ENCODE measurements around the gene MBNL3.

The MBNL3 gene

GRCh38 chrX:132486599-132487178 is 2.1 kb downstream of the MBNL3 start:
- no peak overlapping the region for H3K27ac ChIP-seq (ENCODE audit: low read length)
- TF ChIP-seq, protein P1, sequence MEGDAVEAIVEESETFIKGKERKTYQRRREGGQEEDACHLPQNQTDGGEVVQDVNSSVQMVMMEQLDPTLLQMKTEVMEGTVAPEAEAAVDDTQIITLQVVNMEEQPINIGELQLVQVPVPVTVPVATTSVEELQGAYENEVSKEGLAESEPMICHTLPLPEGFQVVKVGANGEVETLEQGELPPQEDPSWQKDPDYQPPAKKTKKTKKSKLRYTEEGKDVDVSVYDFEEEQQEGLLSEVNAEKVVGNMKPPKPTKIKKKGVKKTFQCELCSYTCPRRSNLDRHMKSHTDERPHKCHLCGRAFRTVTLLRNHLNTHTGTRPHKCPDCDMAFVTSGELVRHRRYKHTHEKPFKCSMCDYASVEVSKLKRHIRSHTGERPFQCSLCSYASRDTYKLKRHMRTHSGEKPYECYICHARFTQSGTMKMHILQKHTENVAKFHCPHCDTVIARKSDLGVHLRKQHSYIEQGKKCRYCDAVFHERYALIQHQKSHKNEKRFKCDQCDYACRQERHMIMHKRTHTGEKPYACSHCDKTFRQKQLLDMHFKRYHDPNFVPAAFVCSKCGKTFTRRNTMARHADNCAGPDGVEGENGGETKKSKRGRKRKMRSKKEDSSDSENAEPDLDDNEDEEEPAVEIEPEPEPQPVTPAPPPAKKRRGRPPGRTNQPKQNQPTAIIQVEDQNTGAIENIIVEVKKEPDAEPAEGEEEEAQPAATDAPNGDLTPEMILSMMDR (IDR thresholded peaks at IDR 0.05; ENCODE audit: low read depth, low read length), result no peak
- TF ChIP-seq EZH2phosphoT487 (IDR thresholded peaks at IDR 0.05; ENCODE audit: low read depth), result no peak
- H4K20me1 ChIP-seq (ENCODE audit: insufficient read depth, low read length), result no peaks in the 10 kb centered on the region
- H3K9me3 ChIP-seq (ENCODE audit: insufficient read depth, low read length), result no peaks in the 10 kb centered on the region
- no peaks in the 10 kb centered on the region for H3K27me3 ChIP-seq (ENCODE audit: low read depth, low read length)
- no peak overlapping the region for H2AFZ ChIP-seq (ENCODE audit: low read depth, low read length)
- H3K36me3 ChIP-seq (replicated peaks; ENCODE audit: low read depth, low read length), result no peaks in the 10 kb centered on the region
- peaks cover 12% of the 10 kb centered on the region for H3K4me1 ChIP-seq (ENCODE audit: low read length)
- no peak overlapping the region for H3K9ac ChIP-seq (ENCODE audit: low read length)
- no peak overlapping the region for H3K4me3 ChIP-seq (ENCODE audit: low read length)
- H3K79me2 ChIP-seq (ENCODE audit: low read length), result peaks cover 32% of the 10 kb centered on the region
- H3K4me2 ChIP-seq (ENCODE audit: low read length), result no peak overlapping the region

DNA sequence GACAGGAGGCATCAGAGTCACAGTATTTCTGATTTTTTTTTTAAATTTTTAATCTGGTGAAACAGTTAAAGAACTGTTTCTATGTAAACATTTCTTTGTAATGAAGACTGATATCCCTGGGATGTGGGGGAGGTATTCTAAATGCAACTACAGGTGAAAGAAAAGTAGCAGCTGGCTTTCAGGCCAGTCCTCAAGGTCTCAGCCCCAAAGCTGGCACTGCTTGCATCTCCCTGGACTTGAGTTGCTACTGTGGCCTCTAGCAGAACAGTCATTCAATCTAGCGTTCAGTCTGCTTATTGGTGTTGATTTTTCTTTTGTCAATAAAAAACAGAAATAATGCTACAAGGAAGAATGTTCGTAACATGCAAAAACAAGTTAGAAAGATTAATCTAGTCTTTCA is 4.9 kb downstream of the MBNL3 start:
- H3K27ac ChIP-seq (ENCODE audit: low read length), result no peak overlapping the region
- H3K36me3 ChIP-seq (replicated peaks; ENCODE audit: low read depth, low read length), result no peaks in the 10 kb centered on the region
- no peak for TF ChIP-seq EZH2phosphoT487 (IDR thresholded peaks at IDR 0.05; ENCODE audit: low read depth)
- TF ChIP-seq, protein P1 (IDR thresholded peaks at IDR 0.05; ENCODE audit: low read depth, low read length), result no peak
- peaks cover 31% of the 10 kb centered on the region for H3K4me1 ChIP-seq (ENCODE audit: low read length)
- H3K9me3 ChIP-seq (ENCODE audit: insufficient read depth, low read length), result no peaks in the 10 kb centered on the region
- H3K9ac ChIP-seq (ENCODE audit: low read length), result no peak overlapping the region
- H3K27me3 ChIP-seq (ENCODE audit: low read depth, low read length), result no peaks in the 10 kb centered on the region
- H3K4me3 ChIP-seq (ENCODE audit: low read length), result no peak overlapping the region
- H4K20me1 ChIP-seq (ENCODE audit: insufficient read depth, low read length), result no peaks in the 10 kb centered on the region
- no peak overlapping the region for H2AFZ ChIP-seq (ENCODE audit: low read depth, low read length)
- peaks cover 53% of the 10 kb centered on the region for H3K79me2 ChIP-seq (ENCODE audit: low read length)
- H3K4me2 ChIP-seq (ENCODE audit: low read length), result no peak overlapping the region

DNA sequence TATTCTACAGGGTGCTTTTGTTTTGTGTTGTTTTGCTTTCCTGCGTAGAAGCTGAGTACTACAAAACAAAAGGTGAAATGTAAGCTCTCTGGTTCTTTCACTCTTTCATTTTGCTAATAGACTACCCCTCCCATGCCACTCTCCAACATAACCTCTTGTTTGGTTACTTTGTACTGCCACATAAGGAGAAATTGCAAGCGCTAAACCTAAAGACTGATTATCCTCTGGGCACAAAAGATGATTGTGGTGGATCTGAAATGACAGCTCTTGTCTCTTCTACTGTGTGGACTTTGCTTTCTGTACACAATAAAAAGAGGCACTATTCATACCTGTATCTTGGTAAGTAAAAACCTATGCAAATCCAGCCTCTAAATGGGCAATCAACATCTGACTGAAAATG is 5.3 kb downstream of the MBNL3 start:
- no peaks in the 10 kb centered on the region for H3K9me3 ChIP-seq (ENCODE audit: insufficient read depth, low read length)
- H3K79me2 ChIP-seq (ENCODE audit: low read length), result peaks cover 54% of the 10 kb centered on the region
- no peak overlapping the region for H3K27ac ChIP-seq (ENCODE audit: low read length)
- H3K4me3 ChIP-seq (ENCODE audit: low read length), result no peak overlapping the region
- H4K20me1 ChIP-seq (ENCODE audit: insufficient read depth, low read length), result no peaks in the 10 kb centered on the region
- TF ChIP-seq EZH2phosphoT487 (IDR thresholded peaks at IDR 0.05; ENCODE audit: low read depth), result no peak
- TF ChIP-seq, protein P1 (IDR thresholded peaks at IDR 0.05; ENCODE audit: low read depth, low read length), result no peak
- peaks cover 31% of the 10 kb centered on the region for H3K4me1 ChIP-seq (ENCODE audit: low read length)
- H3K27me3 ChIP-seq (ENCODE audit: low read depth, low read length), result no peaks in the 10 kb centered on the region
- H2AFZ ChIP-seq (ENCODE audit: low read depth, low read length), result no peak overlapping the region
- H3K4me2 ChIP-seq (ENCODE audit: low read length), result no peak overlapping the region
- no peak overlapping the region for H3K9ac ChIP-seq (ENCODE audit: low read length)
- H3K36me3 ChIP-seq (replicated peaks; ENCODE audit: low read depth, low read length), result no peaks in the 10 kb centered on the region

GRCh38 chrX:132482632-132483031 is 6.2 kb downstream of the MBNL3 start:
- Histone ChIP-seq H2AFZ (ENCODE audit: low read depth, low read length) (no peak overlapping the region), H3K79me2 (ENCODE audit: low read length) (peaks cover 51% of the 10 kb centered on the region), H3K27me3 (ENCODE audit: low read depth, low read length) (no peaks in the 10 kb centered on the region), H3K4me2 (ENCODE audit: low read length) (no peak overlapping the region), H3K4me1 (ENCODE audit: low read length) (peaks cover 25% of the 10 kb centered on the region), H3K9ac (ENCODE audit: low read length) (no peak overlapping the region), H3K4me3 (ENCODE audit: low read length) (no peak overlapping the region), H4K20me1 (ENCODE audit: insufficient read depth, low read length) (no peaks in the 10 kb centered on the region), H3K36me3 (replicated peaks; ENCODE audit: low read depth, low read length) (no peaks in the 10 kb centered on the region), H3K27ac (ENCODE audit: low read length) (no peak overlapping the region), H3K9me3 (ENCODE audit: insufficient read depth, low read length) (no peaks in the 10 kb centered on the region)
- no peak for TF ChIP-seq EZH2phosphoT487 (IDR thresholded peaks at IDR 0.05; ENCODE audit: low read depth)
- TF ChIP-seq, protein P1 (IDR thresholded peaks at IDR 0.05; ENCODE audit: low read depth, low read length), result no peak

All from OCI-LY3 (cell line).